GM18505 (cell line): ENCODE measurements around the gene ADAM23.

Source experiments
- ATAC-seq: cut with Tn5 transposase; IDR thresholded peaks from one replicate; pipeline ENCODE4 v1.9.1; 2021; ENCODE audit not compliant: unreplicated experiment
- POLR2A ChIP-seq: IDR thresholded peaks from 4 replicates; pipeline ENCODE4 v1.6.1; 2011; ENCODE audit warnings: borderline replicate concordance; ENCODE audit not compliant: insufficient read depth, insufficient read length; ENCODE audit errors: extremely low read depth

Gene ADAM23

DNA sequence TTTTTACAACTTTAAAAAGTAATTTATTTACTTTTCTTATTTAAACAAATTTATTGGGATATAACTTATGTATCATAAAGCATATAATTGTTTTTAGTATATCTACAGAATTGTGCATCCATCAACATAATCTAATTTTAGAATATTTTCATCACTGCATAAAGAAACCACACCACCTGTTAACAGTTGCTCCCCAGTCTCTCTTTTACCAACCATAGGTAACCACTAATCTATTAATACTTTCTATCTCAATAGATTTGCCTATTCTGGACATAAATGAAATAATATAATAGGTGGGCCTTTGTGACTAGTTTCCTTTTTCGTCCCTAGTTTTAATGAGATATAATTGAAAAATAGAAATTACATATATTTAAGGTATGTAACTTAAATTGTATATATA lies 90.6 kb downstream of the ADAM23 start:
- no peak for TF ChIP-seq POLR2A
- no peak for ATAC-seq

- no peak for TF ChIP-seq POLR2A
- no peak for ATAC-seq
Observed at GRCh38 chr2:206535260-206535986, 92.1 kb downstream of the ADAM23 start.

DNA sequence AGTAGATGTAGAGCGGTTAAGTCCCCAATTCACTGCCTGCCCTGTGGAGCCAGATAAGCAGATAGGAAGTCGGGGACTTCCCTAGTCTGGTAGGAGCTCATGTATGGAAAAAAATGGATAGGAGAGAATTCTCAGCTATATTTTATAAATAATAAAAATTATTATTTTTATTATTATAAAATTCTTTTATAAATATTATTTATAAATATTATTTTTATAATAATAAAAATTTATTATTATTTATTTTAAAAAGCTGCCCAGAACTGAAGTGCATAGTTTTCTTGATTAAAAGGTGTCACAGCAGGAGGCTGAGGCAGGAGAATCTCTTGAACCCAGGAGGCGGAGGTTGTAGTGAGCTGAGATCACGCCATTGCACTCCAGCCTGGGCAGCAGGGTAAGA lies 97.4 kb downstream of the ADAM23 start:
- TF ChIP-seq POLR2A = no peak
- no peak for ATAC-seq

DNA sequence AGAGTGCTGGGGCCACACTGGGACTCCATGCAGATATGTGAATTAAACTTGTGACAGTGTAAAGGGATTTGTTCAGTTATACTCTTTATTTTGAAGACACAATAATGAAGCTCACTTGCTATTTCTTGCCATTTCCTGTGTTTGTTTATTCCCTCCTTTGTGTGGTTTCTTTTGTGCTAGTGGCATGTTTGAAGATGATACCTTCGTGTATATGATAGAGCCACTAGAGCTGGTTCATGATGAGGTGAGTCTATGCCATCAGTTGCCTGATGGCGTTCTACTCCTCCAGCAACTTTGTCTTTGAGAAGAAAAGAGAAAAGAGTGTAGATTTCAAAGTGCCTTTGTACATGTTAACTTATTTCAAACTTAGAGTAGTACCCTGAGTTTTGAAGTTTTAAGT lies 99.7 kb downstream of the ADAM23 start:
- no peak for TF ChIP-seq POLR2A
- ATAC-seq = no peak

DNA sequence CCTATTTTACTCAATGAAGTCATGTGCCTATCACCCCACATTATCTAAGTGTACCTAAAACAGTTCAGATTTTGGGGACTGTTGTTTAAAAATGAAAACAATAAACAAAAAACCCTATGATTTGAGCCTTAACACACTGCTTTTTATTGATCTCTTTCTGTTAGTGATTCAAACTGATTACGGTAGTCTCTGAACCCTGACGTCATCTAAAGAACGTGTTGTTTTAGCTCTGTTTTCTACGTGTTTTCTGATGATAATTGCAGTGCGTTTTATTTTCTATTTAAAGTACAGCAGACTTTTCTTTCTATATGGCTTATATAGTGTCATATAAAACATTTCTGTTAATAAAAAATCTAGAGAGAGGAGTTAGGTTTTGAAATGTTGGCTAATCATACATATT lies 105.1 kb downstream of the ADAM23 start:
- TF ChIP-seq POLR2A = no peak
- no peak for ATAC-seq

DNA sequence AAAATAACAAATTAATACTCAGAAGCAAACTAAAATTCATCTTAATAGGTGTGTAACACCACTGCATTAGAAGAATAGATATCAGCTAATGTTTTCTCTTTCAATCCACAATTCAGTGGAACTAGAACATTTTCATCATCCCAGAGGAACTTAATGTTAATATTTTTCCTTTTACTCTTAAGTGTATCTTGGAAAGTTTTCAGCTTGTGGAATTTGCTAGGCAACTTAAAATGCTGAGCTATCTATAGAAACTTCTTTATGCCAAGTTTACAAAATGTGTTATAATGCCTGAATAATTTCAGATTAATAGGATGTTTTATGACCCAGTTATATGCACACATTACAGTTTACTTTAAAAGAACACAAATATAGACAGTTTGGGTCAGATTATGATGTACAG lies 112.4 kb downstream of the ADAM23 start:
- TF ChIP-seq POLR2A = no peak
- no peak for ATAC-seq

DNA sequence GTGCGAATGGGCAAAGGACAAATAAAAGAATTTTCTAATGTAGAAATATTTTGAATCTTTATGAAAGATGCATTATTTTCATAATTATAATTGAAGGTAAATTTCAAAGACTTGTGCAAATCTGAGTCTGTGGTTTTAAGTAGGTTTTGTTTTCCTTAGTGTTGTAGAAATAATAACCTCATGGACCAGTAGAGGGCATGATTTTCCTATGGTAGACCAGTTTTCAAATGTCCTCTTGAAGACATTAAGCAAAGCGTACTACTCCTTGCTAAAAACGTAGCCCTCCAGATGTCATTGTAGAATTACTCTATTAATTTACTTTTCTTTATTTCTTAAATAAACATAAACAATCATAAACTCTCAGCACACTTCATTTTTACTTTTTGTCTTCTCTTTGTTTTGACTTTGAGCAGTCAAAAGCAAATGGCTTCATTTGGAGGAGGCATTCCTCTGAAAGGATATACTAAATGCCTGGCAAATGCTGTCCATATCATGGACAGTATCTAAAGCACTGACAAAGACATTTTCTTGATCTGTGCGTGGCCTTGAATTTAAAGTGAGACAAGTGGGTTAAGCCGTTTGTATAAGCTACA lies 113.1 kb downstream of the ADAM23 start:
- no peak for ATAC-seq
- no peak for TF ChIP-seq POLR2A

- TF ChIP-seq POLR2A = no peak
- ATAC-seq = no peak
Observed at GRCh38 chr2:206557321-206557720, 114.0 kb downstream of the ADAM23 start.

- no peak for ATAC-seq
- TF ChIP-seq POLR2A = no peak
Observed at GRCh38 chr2:206558492-206558891, 115.2 kb downstream of the ADAM23 start.

DNA sequence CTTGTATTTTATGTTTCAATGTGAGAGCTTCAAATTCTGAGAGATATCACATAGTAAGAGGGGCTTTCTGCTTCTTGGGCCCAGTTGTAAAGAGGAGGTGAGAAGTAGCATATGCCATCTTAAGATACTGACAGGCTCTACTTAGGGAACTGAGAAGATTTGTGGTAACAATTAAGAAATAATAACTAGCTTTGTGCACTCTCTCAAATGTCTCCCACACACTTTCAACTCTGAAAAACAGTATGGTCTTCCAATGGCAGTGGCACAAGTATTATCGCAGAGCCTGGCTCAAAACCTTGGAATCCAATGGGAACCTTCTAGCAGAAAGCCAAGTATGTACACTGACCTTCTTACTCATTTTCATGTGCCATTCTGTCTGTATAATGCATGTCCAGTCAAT lies 118.6 kb downstream of the ADAM23 start:
- no peak for TF ChIP-seq POLR2A
- no peak for ATAC-seq

DNA sequence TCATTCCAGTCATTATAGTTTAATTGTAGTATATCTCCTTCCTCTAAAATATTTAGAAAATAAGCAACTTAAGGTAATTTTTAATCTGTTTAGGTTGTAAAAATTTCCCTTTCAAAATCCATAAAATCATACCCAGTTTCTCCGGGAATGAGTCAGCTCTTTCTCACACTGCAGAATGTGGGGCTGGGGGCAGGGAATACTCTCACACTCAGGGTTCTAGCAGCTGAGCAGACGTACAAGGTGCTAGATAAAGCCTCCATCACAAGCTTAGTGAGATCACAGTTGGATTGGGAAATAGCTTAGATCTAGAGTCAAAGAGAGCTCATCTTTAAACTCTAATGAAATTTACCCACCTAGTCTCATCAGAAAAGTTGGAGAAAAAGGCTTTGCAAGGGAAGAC lies 119.0 kb downstream of the ADAM23 start:
- ATAC-seq = no peak

GRCh38 chr2:206563374-206563773 lies 120.0 kb downstream of the ADAM23 start:
- ATAC-seq = no peak
- no peak for TF ChIP-seq POLR2A

More for the DNA sequence above, 119.0 kb downstream of the ADAM23 start:
- TF ChIP-seq POLR2A = no peak

- no peak for TF ChIP-seq POLR2A
- no peak for ATAC-seq
Observed at GRCh38 chr2:206565666-206566065, 122.3 kb downstream of the ADAM23 start.

DNA sequence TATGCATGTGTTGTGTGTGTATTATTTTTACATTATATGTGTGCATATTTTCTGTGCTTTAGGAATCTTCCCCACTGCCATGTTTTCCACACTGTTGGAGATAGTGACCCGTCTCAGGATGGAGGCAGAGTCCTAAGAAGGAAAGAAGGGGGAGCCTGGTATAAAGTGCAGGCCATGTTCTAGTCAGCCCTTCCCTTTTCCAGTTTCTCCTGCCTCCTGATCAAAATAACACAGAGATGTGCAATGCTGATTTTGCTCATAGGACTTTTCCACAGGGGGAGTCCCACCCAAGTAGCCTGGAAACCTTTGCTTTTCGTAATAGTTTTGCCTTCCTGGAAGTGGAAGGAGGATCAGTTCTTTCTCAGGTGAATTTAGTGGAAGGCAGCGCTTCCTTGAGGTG lies 126.1 kb downstream of the ADAM23 start:
- ATAC-seq = no peak
- TF ChIP-seq POLR2A = no peak

DNA sequence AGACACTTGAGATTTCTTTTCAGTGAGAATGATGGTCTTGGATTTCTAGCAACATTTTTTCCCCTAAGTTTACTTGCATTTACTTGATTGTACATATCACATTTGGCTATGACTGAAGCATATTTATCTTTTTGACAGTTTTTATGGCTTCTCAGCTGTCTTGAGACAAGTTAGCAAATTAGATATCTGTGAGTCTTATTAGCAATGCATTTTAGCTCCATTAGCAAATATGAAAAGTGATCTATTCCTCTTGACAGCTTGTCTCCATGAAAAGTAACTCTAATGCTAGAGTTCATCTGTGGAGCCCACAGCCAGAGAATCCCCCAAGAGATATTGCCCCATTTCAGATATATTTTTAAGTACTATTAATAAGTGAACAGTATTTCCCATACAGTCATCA lies 126.9 kb downstream of the ADAM23 start:
- TF ChIP-seq POLR2A = no peak

DNA sequence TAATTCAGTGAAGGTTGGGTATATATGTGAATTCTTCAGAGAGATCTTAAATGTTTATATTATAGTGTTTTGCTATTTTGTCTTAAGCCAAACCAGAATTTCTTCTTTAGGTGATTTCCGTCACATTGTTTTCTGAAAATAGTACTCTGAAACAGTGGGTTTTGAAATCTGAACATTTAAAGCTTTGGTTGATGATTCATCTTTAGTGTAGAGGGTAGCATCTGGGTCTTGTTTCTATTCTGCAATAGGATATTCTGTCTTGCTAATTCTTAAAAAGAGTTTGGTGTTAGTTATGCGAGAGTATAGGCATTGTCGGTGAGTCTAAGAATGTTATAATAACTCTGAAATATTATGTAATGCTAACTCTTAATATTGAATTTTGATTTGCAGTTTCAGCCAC lies 129.4 kb downstream of the ADAM23 start:
- TF ChIP-seq POLR2A = no peak
- no peak for ATAC-seq

More for the DNA sequence above, 126.9 kb downstream of the ADAM23 start:
- ATAC-seq = no peak

- TF ChIP-seq POLR2A = no peak
- ATAC-seq = no peak
Observed at GRCh38 chr2:206573793-206574192, 130.5 kb downstream of the ADAM23 start.
